Liver (tissue), 9 donors: ENCODE data around the gene PRKN. TPM values are rescaled to one million over a fixed set of nuclear protein-coding genes. Genes with fewer than 3 reads are reported as not detected.

Experiments
- DNase-seq: peaks from one replicate; pipeline ENCODE4 v3.0.0-alpha.2; 2017; ENCODE audit warnings: low spot score
- H3K27ac ChIP-seq, 2 donors: one replicate each; pipeline ENCODE4 v1.7.0; 2013; ENCODE audit warnings: inconsistent platforms in 2 of 2, low read length in 2 of 2, control low read depth in 1 of 2, low read depth in 1 of 2, mild to moderate bottlenecking in 1 of 2
- H3K27me3 ChIP-seq, 4 donors: one replicate each; pipeline versions ENCODE4 v1.6.1 to v1.7.0; 2013; ENCODE audit warnings: low read length in 3 of 4, inconsistent platforms in 1 of 4, mild to moderate bottlenecking in 1 of 4, moderate library complexity in 1 of 4; ENCODE audit not compliant: control insufficient read depth in 4 of 4, insufficient read depth in 4 of 4
- H3K36me3 ChIP-seq, 4 donors: one replicate each; pipeline versions ENCODE4 v1.6.1 to v1.7.0; 2013; ENCODE audit warnings: low read length in 3 of 4, mild to moderate bottlenecking in 3 of 4, low read depth in 1 of 4, moderate library complexity in 1 of 4; ENCODE audit not compliant: control insufficient read depth in 4 of 4, insufficient read depth in 3 of 4
- H3K4me1 ChIP-seq, 4 donors: one replicate each; pipeline versions ENCODE4 v1.6.1 to v1.7.0; 2013; ENCODE audit warnings: low read length in 3 of 4, mild to moderate bottlenecking in 3 of 4, moderate library complexity in 1 of 4; ENCODE audit not compliant: control insufficient read depth in 4 of 4, insufficient read depth in 4 of 4
- H3K4me3 ChIP-seq, 3 donors: one replicate each; pipeline versions ENCODE4 v1.6.1 to v1.7.0; 2013; ENCODE audit warnings: low read length in 3 of 3, control low read depth in 1 of 3, low read depth in 1 of 3, mild to moderate bottlenecking in 1 of 3
- H3K9ac ChIP-seq, 2 donors: one replicate each; pipeline ENCODE4 v1.7.0; 2013; ENCODE audit warnings: low read length in 2 of 2, mild to moderate bottlenecking in 2 of 2, moderate library complexity in 2 of 2, control low read depth in 1 of 2, low read depth in 1 of 2
- H3K9me3 ChIP-seq, 4 donors: one replicate each; pipeline versions ENCODE4 v1.6.1 to v1.7.0; 2013; ENCODE audit warnings: low read length in 3 of 4; ENCODE audit not compliant: control insufficient read depth in 4 of 4
- CTCF ChIP-seq: fragments of 150-350 bp; IDR thresholded peaks from 2 replicates; pipeline ENCODE4 v1.5.1; 2017; ENCODE audit warnings: improper control_type of control experiment, low read depth, low read length; ENCODE audit not compliant: missing input control
- EGR1 ChIP-seq, 2 donors: IDR thresholded peaks; 2 replicates each; pipeline ENCODE4 v1.6.1; 2016 to 2018; ENCODE audit warnings: antibody characterized with exemption in 2 of 2, low read depth in 2 of 2
- FOXA1 ChIP-seq: IDR thresholded peaks from 2 replicates; pipeline ENCODE4 v1.6.1; 2016; ENCODE audit warnings: antibody characterized with exemption
- FOXA2 ChIP-seq: IDR thresholded peaks from 2 replicates; pipeline ENCODE4 v1.6.1; 2016; ENCODE audit warnings: antibody characterized with exemption
- GABPA ChIP-seq, 2 donors: IDR thresholded peaks in 1 of 2; conservative IDR thresholded peaks in 1 of 2; 2 replicates each; pipeline ENCODE4 v1.6.1; 2016; ENCODE audit warnings: antibody characterized with exemption in 2 of 2, mild to moderate bottlenecking in 1 of 2, moderate library complexity in 1 of 2
- HNF4A ChIP-seq, 2 donors: conservative IDR thresholded peaks; 2 replicates each; pipeline ENCODE4 v1.6.1; 2016; ENCODE audit warnings: antibody characterized with exemption in 2 of 2, mild to moderate bottlenecking in 2 of 2
- HNF4G ChIP-seq: IDR thresholded peaks from 2 replicates; pipeline ENCODE4 v1.6.1; 2016; ENCODE audit warnings: antibody characterized with exemption
- JUND ChIP-seq, 2 donors: IDR thresholded peaks; 2 replicates each; pipeline ENCODE4 v1.6.1; 2016; ENCODE audit warnings: antibody characterized with exemption in 2 of 2
- MAX ChIP-seq: IDR thresholded peaks from 2 replicates; pipeline ENCODE4 v1.6.1; 2016; ENCODE audit warnings: antibody characterized with exemption
- NR2F2 ChIP-seq: IDR thresholded peaks from 2 replicates; pipeline ENCODE4 v1.6.1; 2016; ENCODE audit warnings: antibody characterized with exemption
- RXRA ChIP-seq, 2 donors: IDR thresholded peaks; 2 replicates each; pipeline ENCODE4 v1.6.1; 2017 to 2018; ENCODE audit warnings: antibody characterized with exemption in 2 of 2, mild to moderate bottlenecking in 1 of 2
- SP1 ChIP-seq: IDR thresholded peaks from 2 replicates; pipeline ENCODE4 v1.6.1; 2018; ENCODE audit warnings: antibody characterized with exemption, mild to moderate bottlenecking
- TAF1 ChIP-seq: conservative IDR thresholded peaks from 2 replicates; pipeline ENCODE4 v1.6.1; 2016; ENCODE audit warnings: antibody characterized with exemption, mild to moderate bottlenecking
- YY1 ChIP-seq: IDR thresholded peaks from 2 replicates; pipeline ENCODE4 v1.6.1; 2016; ENCODE audit warnings: antibody characterized with exemption, mild to moderate bottlenecking
- ZBTB33 ChIP-seq: IDR thresholded peaks from 2 replicates; pipeline ENCODE4 v1.6.1; 2016; ENCODE audit warnings: antibody characterized with exemption
- WGBS: extraction: QIAGEN DNeasy Blood & Tissue Kit; methylation state at CpG from one replicate; pipeline ENCODE4 v1.1.7; 2013; 5-methylcytosine and 5-hydroxymethylcytosine counted together
- polyA plus RNA-seq, 2 donors: library from polyadenylated mRNA; stranded (reverse) in 1 of 2; unstranded in 1 of 2; fragments of 200-250 nt in 1 of 2; fragments of >200 nt in 1 of 2; fragmentation: Nextera tagmentation in 1 of 2; extraction: Ambion mirVana in 1 of 2; gene quantifications; one replicate each; pipeline versions ENCODE4 v1.2.1 to v1.2.3, GENCODE V29; 2013 to 2015
- total RNA-seq, 2 donors: library from RNA; depleted of rRNA; stranded (reverse); fragments of >200 nt; gene quantifications; one replicate each; pipeline ENCODE4 v1.2.3, GENCODE V29; 2014
- TF ChIP-seq, protein P1 (sequence below): IDR thresholded peaks from 2 replicates; pipeline ENCODE4 v1.6.1; 2016; ENCODE audit warnings: antibody characterized with exemption, mild to moderate bottlenecking
- TF ChIP-seq, protein P2 (sequence below): IDR thresholded peaks from 2 replicates; pipeline ENCODE4 v1.6.1; 2016; ENCODE audit warnings: antibody characterized with exemption
- donor health status: healthy.
- donor health status: healthy.
- donor health status: healthy.
- donor health status: healthy.
- donor health status: healthy.

PRKN gene
- total and polyA plus RNA-seq, 4 donors = 0.47 to 4.1 (median 3.2) TPM

- DNase-seq = no peak
- H3K27ac ChIP-seq = no peak overlapping the region
- 84% methylated on average over 9 of the region's 9 CpGs for WGBS
Measured at GRCh38 chr6:161557333-161558107, 1170.0 kb downstream of the PRKN start.

GRCh38 chr6:161554883-161555282 is 1172.7 kb downstream of the PRKN start:
- Histone ChIP-seq H3K27ac (no peak overlapping the region), H3K36me3 (no peaks in the 10 kb centered on the region), H3K4me3 (peak overlapping the region in 1 of 3 donors; percentile 41), H3K4me1 (no peaks in the 10 kb centered on the region), H3K9me3 (peaks cover 2 to 17% (median 11%) of the 10 kb centered on the region in 4 donors), H3K27me3 (no peaks in the 10 kb centered on the region), H3K9ac (no peak overlapping the region)
- DNase-seq = no peak
- TF ChIP-seq NR2F2 (no peak), ZBTB33 (no peak), MAX (no peak), JUND (IDR thresholded peaks at IDR 0.05) (no peak), TAF1 (no peak), FOXA1 (no peak)
- TF ChIP-seq, protein P1, sequence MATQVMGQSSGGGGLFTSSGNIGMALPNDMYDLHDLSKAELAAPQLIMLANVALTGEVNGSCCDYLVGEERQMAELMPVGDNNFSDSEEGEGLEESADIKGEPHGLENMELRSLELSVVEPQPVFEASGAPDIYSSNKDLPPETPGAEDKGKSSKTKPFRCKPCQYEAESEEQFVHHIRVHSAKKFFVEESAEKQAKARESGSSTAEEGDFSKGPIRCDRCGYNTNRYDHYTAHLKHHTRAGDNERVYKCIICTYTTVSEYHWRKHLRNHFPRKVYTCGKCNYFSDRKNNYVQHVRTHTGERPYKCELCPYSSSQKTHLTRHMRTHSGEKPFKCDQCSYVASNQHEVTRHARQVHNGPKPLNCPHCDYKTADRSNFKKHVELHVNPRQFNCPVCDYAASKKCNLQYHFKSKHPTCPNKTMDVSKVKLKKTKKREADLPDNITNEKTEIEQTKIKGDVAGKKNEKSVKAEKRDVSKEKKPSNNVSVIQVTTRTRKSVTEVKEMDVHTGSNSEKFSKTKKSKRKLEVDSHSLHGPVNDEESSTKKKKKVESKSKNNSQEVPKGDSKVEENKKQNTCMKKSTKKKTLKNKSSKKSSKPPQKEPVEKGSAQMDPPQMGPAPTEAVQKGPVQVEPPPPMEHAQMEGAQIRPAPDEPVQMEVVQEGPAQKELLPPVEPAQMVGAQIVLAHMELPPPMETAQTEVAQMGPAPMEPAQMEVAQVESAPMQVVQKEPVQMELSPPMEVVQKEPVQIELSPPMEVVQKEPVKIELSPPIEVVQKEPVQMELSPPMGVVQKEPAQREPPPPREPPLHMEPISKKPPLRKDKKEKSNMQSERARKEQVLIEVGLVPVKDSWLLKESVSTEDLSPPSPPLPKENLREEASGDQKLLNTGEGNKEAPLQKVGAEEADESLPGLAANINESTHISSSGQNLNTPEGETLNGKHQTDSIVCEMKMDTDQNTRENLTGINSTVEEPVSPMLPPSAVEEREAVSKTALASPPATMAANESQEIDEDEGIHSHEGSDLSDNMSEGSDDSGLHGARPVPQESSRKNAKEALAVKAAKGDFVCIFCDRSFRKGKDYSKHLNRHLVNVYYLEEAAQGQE = no peak
- TF ChIP-seq, protein P2, sequence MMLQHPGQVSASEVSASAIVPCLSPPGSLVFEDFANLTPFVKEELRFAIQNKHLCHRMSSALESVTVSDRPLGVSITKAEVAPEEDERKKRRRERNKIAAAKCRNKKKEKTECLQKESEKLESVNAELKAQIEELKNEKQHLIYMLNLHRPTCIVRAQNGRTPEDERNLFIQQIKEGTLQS = no peak

More at GRCh38 chr6:161557333-161558107, 1170.0 kb downstream of the PRKN start:
- no peak for TF ChIP-seq CTCF
- no peak for TF ChIP-seq MAX
- TF ChIP-seq FOXA2 = no peak
- TF ChIP-seq, protein P2 = no peak
- TF ChIP-seq EGR1 (IDR thresholded peaks at IDR 0.05; ENCODE audit: low read depth in 2 of 2) = no peak
- no peak for TF ChIP-seq HNF4G
- TF ChIP-seq SP1 = no peak
- no peak for TF ChIP-seq GABPA (IDR thresholded peaks at IDR 0.05 in 1 of 2, conservative IDR thresholded peaks at IDR 0.05 in 1 of 2)
- no peak for TF ChIP-seq JUND (IDR thresholded peaks at IDR 0.05)
- no peak for TF ChIP-seq NR2F2
- no peak for TF ChIP-seq YY1
- no peak for TF ChIP-seq RXRA (IDR thresholded peaks at IDR 0.05)
- no peak for TF ChIP-seq ZBTB33
- TF ChIP-seq HNF4A (conservative IDR thresholded peaks at IDR 0.05) = no peak
- no peak for TF ChIP-seq TAF1
- Histone ChIP-seq H3K36me3 (no peaks in the 10 kb centered on the region), H3K4me1 (no peaks in the 10 kb centered on the region), H3K27me3 (no peaks in the 10 kb centered on the region), H3K9ac (no peak overlapping the region), H3K9me3 (peaks cover 2 to 17% (median 12%) of the 10 kb centered on the region in 4 donors), H3K4me3 (no peak overlapping the region)
